SK-N-SH (cell line): ENCODE results near the gene SH3TC1. TPM values are rescaled to one million over a fixed set of nuclear protein-coding genes. Genes with fewer than 3 reads are reported as not detected.

ENCODE experiments used
- CTCF ChIA-PET: fragments of 300-600, 350-600 bp; formaldehyde crosslinking; extraction: SDS; loops from one replicate; lab custom pipeline; 2021; lab: Yijun Ruan, JAX
- POLR2A ChIA-PET: fragments of 350-600 bp; sonication (Branson Sonifier 250); formaldehyde crosslinking; extraction: SDS; loops from one replicate; lab custom pipeline; 2020; ENCODE audit warnings: antibody characterized with exemption, inconsistent platforms; lab: Yijun Ruan, JAX
- DNase-seq: peaks from one replicate; pipeline ENCODE4 v3.0.0; 2012
- H2AFZ ChIP-seq: fragments of 200-600 bp; sonication (generic); 2 replicates; pipeline ENCODE4 v1.8.1; 2016; ENCODE audit warnings: antibody characterized with exemption, mild to moderate bottlenecking, low read depth
- H3F3A ChIP-seq: fragments of 200-600 bp; sonication (generic); replicated peaks from 2 replicates; pipeline ENCODE3; 2016; ENCODE audit warnings: antibody characterized with exemption, mild to moderate bottlenecking; ENCODE audit not compliant: insufficient read depth
- H3K27ac ChIP-seq, 2 experiments: fragments of 200-500 bp in 1 of 2; fragments of 200-600 bp in 1 of 2; sonication (Bioruptor generic) in 1 of 2; sonication (generic), shearing (Covaris generic) in 1 of 2; 2 replicates each; pipeline versions ENCODE4 v1.5.1 to v1.6.1; 2014 to 2016; ENCODE audit warnings: low read depth in 2 of 2, inconsistent platforms in 1 of 2, low read length in 1 of 2, mild to moderate bottlenecking in 1 of 2, mixed read lengths in 1 of 2
- H3K27me3 ChIP-seq: fragments of 200-600 bp; sonication (generic), shearing (Covaris generic); 2 replicates; pipeline ENCODE4 v1.6.1; 2016; ENCODE audit warnings: mixed run types; ENCODE audit not compliant: insufficient read depth
- H3K36me3 ChIP-seq, 2 experiments: fragments of 200-500 bp in 1 of 2; fragments of 200-600 bp in 1 of 2; sonication (Bioruptor generic) in 1 of 2; sonication (generic) in 1 of 2; replicated peaks in 1 of 2; 2 replicates each; pipeline versions ENCODE3 to v1.5.1; 2014 to 2016; ENCODE audit warnings: low read length in 1 of 2, mild to moderate bottlenecking in 1 of 2; ENCODE audit not compliant: insufficient read depth in 2 of 2, control insufficient read depth in 1 of 2
- H3K4me1 ChIP-seq, 2 experiments: fragments of 200-500 bp in 1 of 2; fragments of 200-600 bp in 1 of 2; sonication (Bioruptor generic) in 1 of 2; sonication (generic), shearing (Covaris generic) in 1 of 2; 2 replicates each; pipeline versions ENCODE4 v1.5.1 to v1.6.1; 2014 to 2016; ENCODE audit warnings: low read depth in 1 of 2, low read length in 1 of 2, mixed run types in 1 of 2; ENCODE audit not compliant: insufficient read depth in 2 of 2, control insufficient read depth in 1 of 2
- H3K4me2 ChIP-seq: fragments of 200-600 bp; sonication (generic), shearing (Covaris generic); 2 replicates; pipeline ENCODE4 v1.6.1; 2017; ENCODE audit warnings: mixed run types
- H3K4me3 ChIP-seq, 2 experiments: fragments of 200-500 bp in 1 of 2; fragments of 200-600 bp in 1 of 2; sonication (Bioruptor generic) in 1 of 2; sonication (generic), shearing (Covaris generic) in 1 of 2; 2 replicates each; pipeline versions ENCODE4 v1.5.1 to v1.8.1; 2014 to 2016; ENCODE audit warnings: low read depth in 2 of 2, inconsistent platforms in 1 of 2, low read length in 1 of 2, mild to moderate bottlenecking in 1 of 2, mixed read lengths in 1 of 2, moderate library complexity in 1 of 2
- H3K79me2 ChIP-seq: fragments of 200-600 bp; sonication (generic); 2 replicates; pipeline ENCODE4 v1.8.1; 2017; ENCODE audit warnings: mild to moderate bottlenecking; ENCODE audit not compliant: insufficient read depth
- H3K9ac ChIP-seq: fragments of 200-600 bp; sonication (generic); 2 replicates; pipeline ENCODE4 v1.6.1; 2017; ENCODE audit warnings: mixed run types
- H3K9me2 ChIP-seq: fragments of 200-600 bp; sonication (generic); 2 replicates; pipeline ENCODE4 v1.6.1; 2017; ENCODE audit warnings: mixed run types
- H3K9me3 ChIP-seq: fragments of 200-600 bp; sonication (generic); 2 replicates; pipeline ENCODE4 v1.6.1; 2017; ENCODE audit warnings: mixed run types, mild to moderate bottlenecking, moderate library complexity
- H4K20me1 ChIP-seq: fragments of 200-600 bp; sonication (generic); 2 replicates; pipeline ENCODE4 v1.6.1; 2017; ENCODE audit warnings: mild to moderate bottlenecking, mixed run types; ENCODE audit not compliant: insufficient read depth
- CHD2 ChIP-seq: fragments of 150-350 bp; IDR thresholded peaks from 2 replicates; pipeline ENCODE4 v1.6.1; 2018; ENCODE audit warnings: low read length; ENCODE audit not compliant: partially characterized antibody
- EZH2phosphoT487 ChIP-seq: fragments of 200-600 bp; sonication (generic); IDR thresholded peaks from 2 replicates; pipeline ENCODE4 v1.6.1; 2017; ENCODE audit warnings: low read depth, mixed run types, mild to moderate bottlenecking, antibody characterized with exemption, moderate library complexity, borderline replicate concordance
- FOSL2 ChIP-seq: IDR thresholded peaks from 2 replicates; pipeline ENCODE4 v1.4.0; 2012; ENCODE audit warnings: low read depth, mild to moderate bottlenecking, moderate library complexity, borderline replicate concordance
- JUND ChIP-seq: IDR thresholded peaks from 2 replicates; pipeline ENCODE4 v1.4.0; 2012
- MEF2A ChIP-seq: IDR thresholded peaks from 2 replicates; pipeline ENCODE4 v1.4.0; 2012; ENCODE audit warnings: low read depth, borderline replicate concordance
- NFIC ChIP-seq: IDR thresholded peaks from 2 replicates; pipeline ENCODE4 v1.4.0; 2012; ENCODE audit warnings: borderline replicate concordance
- RCOR1 ChIP-seq: fragments of 150-350 bp; IDR thresholded peaks from 2 replicates; pipeline ENCODE4 v1.6.1; 2017; ENCODE audit warnings: antibody characterized with exemption, low read length
- RFX5 ChIP-seq: IDR thresholded peaks from 2 replicates; pipeline ENCODE4 v1.6.1; 2012; ENCODE audit warnings: mild to moderate bottlenecking, improper control_type of control experiment, low read length
- SIN3A ChIP-seq: IDR thresholded peaks from 2 replicates; pipeline ENCODE4 v1.6.1; 2012; ENCODE audit warnings: low read depth, mild to moderate bottlenecking, low read length, moderate library complexity, borderline replicate concordance
- SMC3 ChIP-seq: IDR thresholded peaks from 2 replicates; pipeline ENCODE4 v1.6.1; 2012; ENCODE audit warnings: low read depth, low read length, improper control_type of control experiment
- TEAD4 ChIP-seq: IDR thresholded peaks from 2 replicates; pipeline ENCODE4 v1.4.0; 2012; ENCODE audit warnings: mild to moderate bottlenecking, borderline replicate concordance; ENCODE audit not compliant: insufficient read depth
- USF1 ChIP-seq: IDR thresholded peaks from 2 replicates; pipeline ENCODE4 v1.4.0; 2012; ENCODE audit warnings: low read depth, borderline replicate concordance
- WGBS: methylation state at CpG from one replicate; pipeline ENCODE4 v1.1.6; 2017; ENCODE audit warnings: low lambda C conversion rate; 5-methylcytosine and 5-hydroxymethylcytosine counted together
- polyA plus RNA-seq, 3 experiments: library from polyadenylated mRNA; depleted of rRNA; stranded (reverse); fragments of >200 nt; gene quantifications; 2 replicates each; pipeline ENCODE4 v1.2.3, GENCODE V29; 2012
- TF ChIP-seq, protein P1 (sequence below): fragments of 150-350 bp; IDR thresholded peaks from 2 replicates; pipeline ENCODE4 v1.6.1; 2017; ENCODE audit warnings: antibody characterized with exemption, low read length, low read depth, borderline replicate concordance

SH3TC1 gene
- polyA plus RNA-seq, 1 of the 3 experiments (the other 2 are of a cell fraction) = 2.7 TPM

- TF ChIP-seq, protein P1, sequence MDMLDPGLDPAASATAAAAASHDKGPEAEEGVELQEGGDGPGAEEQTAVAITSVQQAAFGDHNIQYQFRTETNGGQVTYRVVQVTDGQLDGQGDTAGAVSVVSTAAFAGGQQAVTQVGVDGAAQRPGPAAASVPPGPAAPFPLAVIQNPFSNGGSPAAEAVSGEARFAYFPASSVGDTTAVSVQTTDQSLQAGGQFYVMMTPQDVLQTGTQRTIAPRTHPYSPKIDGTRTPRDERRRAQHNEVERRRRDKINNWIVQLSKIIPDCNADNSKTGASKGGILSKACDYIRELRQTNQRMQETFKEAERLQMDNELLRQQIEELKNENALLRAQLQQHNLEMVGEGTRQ = no peak
- TF ChIP-seq SIN3A = no peak
- no peak for TF ChIP-seq USF1
- TF ChIP-seq SMC3 = no peak
- TF ChIP-seq MEF2A = no peak
- Histone ChIP-seq H3K27me3 (no peaks in the 10 kb centered on the region), H3K9ac (no peak overlapping the region), H3F3A (no peaks in the 10 kb centered on the region), H3K4me1 (peaks cover 0 to 18% of the 10 kb centered on the region in 2 experiments; a peak in 1 of 4 replicates), H3K9me2 (no peaks in the 10 kb centered on the region), H3K4me2 (no peak overlapping the region), H4K20me1 (no peaks in the 10 kb centered on the region), H3K4me3 (no peak overlapping the region), H3K27ac (no peak overlapping the region), H3K9me3 (no peaks in the 10 kb centered on the region), H3K79me2 (no peaks in the 10 kb centered on the region), H2AFZ (no peak overlapping the region), H3K36me3 (no peaks in the 10 kb centered on the region)
- ChIA-PET POLR2A (no interaction called here), CTCF (interaction anchor here (1.8 to 2.9 kb wide), 9 partner anchors 10 to 233 kb away, joined by 8 to 58 read pairs (median 25); partner anchors contain the start of gene SH3TC1)
- 74% methylated on average over 8 of the region's 11 CpGs for WGBS
- no peak for DNase-seq
Measured at GRCh38 chr4:8177956-8178355, 21.1 kb upstream of the SH3TC1 start.

- H3K4me3 ChIP-seq = no peak overlapping the region
- CTCF ChIA-PET = interaction anchor here (0.7 to 1.6 kb wide), 4 partner anchors 12 to 377 kb away, joined by 3 to 5 read pairs (median 4); no protein-coding TSS in a partner anchor
- H3K79me2 ChIP-seq = no peaks in the 10 kb centered on the region
Measured at GRCh38 chr4:8179074-8179473, 20.0 kb upstream of the SH3TC1 start.

More at GRCh38 chr4:8179074-8179473, 20.0 kb upstream of the SH3TC1 start:
- H3F3A ChIP-seq = no peaks in the 10 kb centered on the region
- 69% methylated on average over 9 of the region's 10 CpGs for WGBS
- no peak overlapping the region for H3K27ac ChIP-seq
- H2AFZ ChIP-seq = no peak overlapping the region
- DNase-seq = no peak
- no peaks in the 10 kb centered on the region for H3K36me3 ChIP-seq
- no peaks in the 10 kb centered on the region for H4K20me1 ChIP-seq
- H3K27me3 ChIP-seq = no peaks in the 10 kb centered on the region
- H3K4me2 ChIP-seq = no peak overlapping the region
- no peaks in the 10 kb centered on the region for H3K9me2 ChIP-seq
- peaks cover 0 to 18% of the 10 kb centered on the region in 2 experiments; a peak in 1 of 4 replicates for H3K4me1 ChIP-seq
- H3K9ac ChIP-seq = no peak overlapping the region
- POLR2A ChIA-PET = interaction anchor here (0.8 kb wide), 1 partner anchor 62 kb away, joined by 3 read pairs; no protein-coding TSS in a partner anchor
- H3K9me3 ChIP-seq = no peaks in the 10 kb centered on the region
- no peak for TF ChIP-seq TEAD4
- no peak for TF ChIP-seq CHD2
- no peak for TF ChIP-seq SMC3
- TF ChIP-seq NFIC = no peak
- TF ChIP-seq EZH2phosphoT487 = no peak
- TF ChIP-seq USF1 = no peak
- no peak for TF ChIP-seq MEF2A
- TF ChIP-seq JUND = no peak
- no peak for TF ChIP-seq RFX5
- TF ChIP-seq RCOR1 = no peak
- no peak for TF ChIP-seq FOSL2
- TF ChIP-seq, protein P1 = no peak
